ENCODE data around the gene SYDE1.

Gene SYDE1

GRCh38 chr19:15129856-15130585, 22.8 kb downstream of the SYDE1 start:
- no peak for FAIRE-seq
- no peak for TF ChIP-seq CTCF (IDR thresholded peaks at IDR 0.05; ENCODE audit: insufficient read depth, missing control alignments)
- DNase-seq (ENCODE audit: insufficient read length, low spot score) = no peak

GRCh38 chr19:15136234-15136954, 29.2 kb downstream of the SYDE1 start:
- no peak for TF ChIP-seq CTCF (IDR thresholded peaks at IDR 0.05; ENCODE audit: insufficient read depth, missing control alignments)
- FAIRE-seq (no peak), DNase-seq (ENCODE audit: insufficient read length, low spot score) (no peak)

- DNase-seq (ENCODE audit: insufficient read length, low spot score) (no peak), FAIRE-seq (no peak)
- no peak for TF ChIP-seq CTCF (IDR thresholded peaks at IDR 0.05; ENCODE audit: insufficient read depth, missing control alignments)
Measured at GRCh38 chr19:15137777-15138176, 30.6 kb downstream of the SYDE1 start.

GRCh38 chr19:15138427-15138826, 31.2 kb downstream of the SYDE1 start:
- no peak for TF ChIP-seq CTCF (IDR thresholded peaks at IDR 0.05; ENCODE audit: insufficient read depth, missing control alignments)
- FAIRE-seq (no peak), DNase-seq (ENCODE audit: insufficient read length, low spot score) (no peak)

GRCh38 chr19:15141143-15141542, 33.9 kb downstream of the SYDE1 start:
- TF ChIP-seq CTCF (IDR thresholded peaks at IDR 0.05; ENCODE audit: insufficient read depth, missing control alignments) = no peak
- FAIRE-seq (no peak), DNase-seq (ENCODE audit: insufficient read length, low spot score) (no peak)

- no peak for FAIRE-seq
Measured at GRCh38 chr19:15142313-15142712, 35.1 kb downstream of the SYDE1 start.

More at GRCh38 chr19:15142313-15142712, 35.1 kb downstream of the SYDE1 start:
- TF ChIP-seq CTCF (IDR thresholded peaks at IDR 0.05; ENCODE audit: insufficient read depth, missing control alignments) = no peak
- no peak for DNase-seq (ENCODE audit: insufficient read length, low spot score)
